HG03108 (cell line): ENCODE measurements around the gene FGF1.

Experiments used
- ATAC-seq: cut with Tn5 transposase; IDR thresholded peaks from one replicate; pipeline ENCODE4 v1.9.1; 2021; ENCODE audit warnings: moderate library complexity; ENCODE audit not compliant: unreplicated experiment

FGF1 gene

GRCh38 chr5:142697356-142698255, 11.7 kb upstream of the FGF1 start:
- ATAC-seq: no peak

- ATAC-seq: no peak
Observed at GRCh38 chr5:142696379-142696778, 10.5 kb upstream of the FGF1 start.

- no peak for ATAC-seq
Observed at GRCh38 chr5:142694092-142694856, 8.4 kb upstream of the FGF1 start.

GRCh38 chr5:142692321-142692894, 6.5 kb upstream of the FGF1 start:
- no peak for ATAC-seq

GRCh38 chr5:142690667-142691066, 4.8 kb upstream of the FGF1 start:
- ATAC-seq: no peak

- ATAC-seq: no peak
Observed at GRCh38 chr5:142689081-142689480, 3.2 kb upstream of the FGF1 start.

- no peak for ATAC-seq
Observed at GRCh38 chr5:142688281-142688989, 2.5 kb upstream of the FGF1 start.

- ATAC-seq: no peak
Observed at GRCh38 chr5:142686968-142687367, 1.1 kb upstream of the FGF1 start.

GRCh38 chr5:142686210-142686734, 382 bp upstream of the FGF1 start:
- ATAC-seq: no peak

GRCh38 chr5:142684508-142685041, 1.3 kb downstream of the FGF1 start:
- no peak for ATAC-seq

- ATAC-seq: no peak
Observed at GRCh38 chr5:142683881-142684505, 1.9 kb downstream of the FGF1 start.

GRCh38 chr5:142683116-142683515, 2.8 kb downstream of the FGF1 start:
- no peak for ATAC-seq

GRCh38 chr5:142680605-142681259, 5.2 kb downstream of the FGF1 start:
- ATAC-seq: no peak

GRCh38 chr5:142679744-142680143, 6.1 kb downstream of the FGF1 start:
- no peak for ATAC-seq

GRCh38 chr5:142678529-142678928, 7.4 kb downstream of the FGF1 start:
- no peak for ATAC-seq

- ATAC-seq: no peak
Observed at GRCh38 chr5:142677198-142677597, 8.7 kb downstream of the FGF1 start.

- ATAC-seq: no peak
Observed at GRCh38 chr5:142676318-142676717, 9.6 kb downstream of the FGF1 start.

GRCh38 chr5:142674531-142675469, 11.1 kb downstream of the FGF1 start:
- ATAC-seq: no peak

- ATAC-seq: no peak
Observed at GRCh38 chr5:142671801-142672200, 14.1 kb downstream of the FGF1 start.
